PFSK-1 (cell line): Measurements from ENCODE around the gene MUC2.

ENCODE experiments used
- FOXP2 ChIP-seq: optimal IDR thresholded peaks from 2 replicates; pipeline ENCODE3; 2011; ENCODE audit warnings: borderline replicate concordance, control low read depth, inconsistent platforms; ENCODE audit not compliant: insufficient read depth; ENCODE audit errors: extremely low read length, extremely low read depth
- POLR2AphosphoS5 ChIP-seq: IDR thresholded peaks from 2 replicates; pipeline ENCODE4 v1.6.1; 2012; ENCODE audit warnings: low read depth, mild to moderate bottlenecking, control low read depth, low read length, moderate library complexity
- REST ChIP-seq, 2 experiments: IDR thresholded peaks; 2 replicates each; pipeline versions ENCODE4 v1.6.1 to v1.8.0; 2011 to 2012; ENCODE audit warnings: low read depth in 2 of 2, low read length in 2 of 2, control low read depth in 1 of 2, inconsistent platforms in 1 of 2, mild to moderate bottlenecking in 1 of 2, moderate library complexity in 1 of 2; ENCODE audit not compliant: insufficient read depth in 1 of 2
- SIN3A ChIP-seq: IDR thresholded peaks from 2 replicates; pipeline ENCODE4 v1.6.1; 2012; ENCODE audit warnings: mild to moderate bottlenecking, low read length, moderate library complexity, borderline replicate concordance; ENCODE audit not compliant: insufficient read depth
- TAF1 ChIP-seq: IDR thresholded peaks from 2 replicates; pipeline ENCODE4 v1.6.1; 2012; ENCODE audit warnings: low read length, control low read depth, borderline replicate concordance; ENCODE audit not compliant: insufficient read depth

MUC2 gene

GRCh38 chr11:1036931-1037330 is 37.7 kb upstream of the MUC2 start:
- TF ChIP-seq TAF1 (no peak), SIN3A (no peak), FOXP2 (no peak), REST (IDR thresholded peaks at IDR 0.05; ENCODE audit: insufficient read depth in 1 of 2, low read depth in 2 of 2, low read length in 2 of 2) (no peak), POLR2AphosphoS5 (no peak)

GRCh38 chr11:1037506-1038055 is 37.1 kb upstream of the MUC2 start:
- TF ChIP-seq REST (IDR thresholded peaks at IDR 0.05; ENCODE audit: insufficient read depth in 1 of 2, low read depth in 2 of 2, low read length in 2 of 2) = no peak

GRCh38 chr11:1038361-1038760 is 36.3 kb upstream of the MUC2 start:
- no peak for TF ChIP-seq TAF1
- TF ChIP-seq FOXP2 = no peak
- no peak for TF ChIP-seq SIN3A
- TF ChIP-seq POLR2AphosphoS5 = no peak
- no peak for TF ChIP-seq REST (IDR thresholded peaks at IDR 0.05; ENCODE audit: insufficient read depth in 1 of 2, low read depth in 2 of 2, low read length in 2 of 2)

GRCh38 chr11:1038921-1039320 is 35.8 kb upstream of the MUC2 start:
- TF ChIP-seq FOXP2 = no peak
- TF ChIP-seq SIN3A = no peak
- TF ChIP-seq REST (IDR thresholded peaks at IDR 0.05; ENCODE audit: insufficient read depth in 1 of 2, low read depth in 2 of 2, low read length in 2 of 2) = no peak
- no peak for TF ChIP-seq TAF1
- TF ChIP-seq POLR2AphosphoS5 = no peak
